NCI-H2029 treated with DMSO at 0.1 percent for 48 hours (cell line): Measurements from ENCODE around the gene JAML.

Source experiments
- DNase-seq: peaks from one replicate; lab custom pipeline; 2025; lab: John Stamatoyannopoulos, UW

JAML gene

DNA sequence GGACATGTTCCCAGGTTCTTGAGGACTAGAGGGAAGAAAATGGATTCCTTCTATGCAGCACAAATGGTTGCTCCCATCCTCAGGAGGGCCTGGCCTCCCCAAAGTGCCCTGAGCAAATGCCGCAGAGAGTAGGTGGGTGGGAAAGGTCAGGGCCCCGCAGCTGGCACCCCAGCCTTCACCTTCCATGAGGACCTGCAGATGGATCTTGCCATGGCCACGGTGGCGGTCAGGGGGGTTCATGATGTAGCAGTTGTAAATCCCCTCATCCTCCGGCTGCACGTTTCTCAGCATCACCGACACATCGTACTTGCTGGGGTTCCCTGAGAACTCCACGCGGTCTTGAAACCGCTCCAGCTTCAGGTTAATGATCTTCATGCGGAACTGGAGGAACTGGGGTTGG is 56.9 kb downstream of the JAML start:
- no peak for DNase-seq

DNA sequence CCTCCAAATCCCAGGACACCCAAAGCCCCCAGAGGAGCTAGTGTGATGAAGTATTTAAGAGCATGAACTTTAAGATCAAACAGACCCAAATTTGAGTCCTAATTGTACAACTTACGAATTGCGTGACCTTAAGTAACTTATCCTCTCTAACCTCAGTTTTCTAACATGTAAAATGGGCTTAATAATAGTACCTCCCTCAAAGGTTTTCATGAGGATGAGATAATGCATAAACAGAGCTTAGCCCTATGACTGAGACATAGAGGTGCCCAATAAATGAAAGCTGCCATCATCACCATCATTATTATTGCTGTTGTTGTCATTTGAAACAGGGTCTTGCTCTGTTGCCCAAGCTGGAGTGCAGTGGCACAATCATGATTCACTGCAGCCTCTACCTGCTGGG is 57.6 kb downstream of the JAML start:
- DNase-seq: no peak

DNA sequence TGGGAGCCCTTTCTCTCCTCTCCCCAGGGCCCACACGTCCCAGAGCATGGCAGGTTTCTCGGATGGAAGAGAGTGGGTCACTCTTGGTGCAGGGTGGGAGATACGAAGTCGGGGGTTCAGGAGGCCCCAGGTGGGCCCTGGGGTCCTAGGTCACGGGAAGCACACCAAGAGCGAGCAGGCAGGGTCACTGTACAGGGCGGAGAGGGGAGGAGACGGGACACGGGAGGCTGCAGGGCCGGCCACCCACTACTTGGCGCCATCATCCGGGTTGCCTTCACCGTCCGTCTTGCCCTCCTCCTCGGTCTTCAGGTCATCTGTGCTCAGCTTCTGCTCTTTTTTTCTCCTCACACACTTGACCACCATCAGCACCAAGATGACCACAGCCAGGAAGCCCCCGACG is 58.2 kb downstream of the JAML start:
- DNase-seq: no peak

DNA sequence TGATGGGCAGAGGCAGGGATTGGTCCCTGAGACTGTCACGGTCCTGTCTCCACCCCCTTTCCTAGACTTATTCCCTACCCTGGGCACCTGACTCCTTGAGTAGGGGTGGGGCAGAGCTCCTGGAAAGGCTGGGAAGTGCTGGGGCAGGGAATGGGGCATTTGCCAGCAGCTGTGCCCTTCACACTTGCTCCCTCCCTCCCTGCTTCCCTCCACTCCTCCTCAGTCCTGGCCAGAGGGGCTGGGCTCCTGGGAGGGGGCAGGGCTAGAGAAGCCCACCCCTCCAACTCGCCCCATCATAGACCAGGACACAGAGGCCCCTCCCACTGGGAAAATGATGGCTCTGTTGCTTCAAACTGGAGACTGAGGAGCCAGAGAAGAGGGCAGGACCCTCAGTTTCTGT is 59.9 kb downstream of the JAML start:
- no peak for DNase-seq

DNA sequence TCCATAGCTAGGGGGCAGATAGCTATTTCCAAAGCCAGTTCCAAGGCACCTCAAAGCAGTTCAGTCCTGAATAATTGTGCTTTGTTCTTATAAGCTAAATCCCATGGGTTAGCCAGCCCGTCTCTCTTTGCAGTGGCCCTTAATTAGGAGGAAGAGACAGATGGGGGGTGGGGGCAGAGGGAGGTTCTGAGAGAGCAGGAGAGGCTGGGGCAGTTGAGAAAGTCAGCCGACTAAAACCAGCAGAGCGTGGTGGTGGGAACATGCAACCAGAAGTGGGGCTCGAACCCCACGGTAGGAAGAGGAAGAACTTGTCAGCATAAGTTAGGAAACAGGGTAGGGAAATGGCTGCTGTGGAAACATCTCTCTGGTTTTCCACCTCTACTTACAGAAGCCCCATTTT is 61.3 kb downstream of the JAML start:
- DNase-seq: no peak

DNA sequence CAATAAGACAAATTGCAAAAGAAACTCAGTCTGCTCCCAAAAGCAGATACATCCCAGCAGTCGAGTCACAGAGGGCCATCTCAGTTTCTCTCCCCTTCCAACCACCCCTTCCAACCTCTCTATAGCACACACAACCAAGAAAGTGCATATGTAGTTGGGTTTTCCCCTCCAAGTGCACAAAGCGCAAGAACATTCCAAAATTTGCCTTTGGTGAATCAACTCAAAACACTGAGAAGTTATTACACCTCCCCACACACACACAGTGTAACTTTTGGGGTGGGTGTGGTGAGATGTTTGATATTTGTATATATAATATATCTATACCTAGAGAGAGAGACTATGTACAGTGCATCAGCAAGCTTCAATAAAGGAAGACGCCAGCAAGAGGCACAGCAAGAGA is 62.0 kb downstream of the JAML start:
- no peak for DNase-seq

DNA sequence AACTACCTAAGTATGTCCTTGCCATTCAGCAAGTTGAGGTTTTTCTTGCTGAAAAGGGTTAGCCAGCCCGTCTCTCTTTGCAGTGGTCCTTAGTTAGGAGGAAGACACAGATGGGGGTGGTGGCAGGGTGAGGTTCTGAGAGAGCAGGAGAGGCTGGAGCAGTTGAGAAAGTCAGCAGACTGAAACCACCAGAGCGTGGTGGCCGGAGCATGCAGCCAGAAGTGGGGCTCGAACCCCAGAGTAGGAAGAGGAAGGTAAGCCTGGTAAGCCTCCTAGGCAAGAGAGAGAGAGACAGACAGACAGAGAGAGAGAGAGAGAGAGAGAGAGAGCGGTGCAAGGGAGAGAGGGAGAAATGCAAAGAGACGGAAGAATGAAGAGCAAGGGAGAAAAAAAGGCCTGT is 63.0 kb downstream of the JAML start:
- DNase-seq: no peak

DNA sequence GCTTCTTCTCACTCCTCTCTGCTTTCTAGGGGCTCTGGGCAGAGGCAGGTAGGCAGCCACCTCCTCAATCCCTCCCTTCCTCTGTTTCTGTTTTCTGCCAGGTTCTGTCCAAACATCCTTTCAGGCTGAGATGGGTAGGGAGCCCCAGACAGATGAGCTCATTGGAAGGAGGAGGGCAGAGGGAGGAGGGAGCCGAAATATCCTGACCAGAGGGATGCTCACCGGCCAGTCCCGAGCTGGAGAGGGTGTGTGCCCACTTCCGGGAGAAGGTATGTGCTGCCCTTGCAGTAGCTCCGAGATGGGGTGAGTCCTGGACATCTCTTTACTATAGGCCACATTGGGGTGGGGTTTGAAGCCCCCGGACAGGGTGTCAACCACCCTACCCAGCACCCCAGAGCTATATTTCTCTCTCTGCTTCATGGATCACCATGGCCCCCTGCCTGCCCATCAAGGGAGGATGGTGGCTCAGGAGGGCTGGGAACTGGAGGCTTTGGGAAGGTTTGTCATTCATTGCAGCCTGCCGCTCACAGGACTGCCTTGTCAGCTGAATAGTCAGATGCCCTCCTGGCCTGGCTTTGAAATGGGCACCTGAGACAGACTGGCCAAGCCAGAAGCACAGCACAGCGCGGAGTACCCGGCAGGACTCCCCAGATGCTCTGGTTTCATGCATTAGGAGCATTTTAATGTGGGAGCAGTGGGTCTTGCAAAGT is 67.5 kb downstream of the JAML start:
- DNase-seq: no peak

DNA sequence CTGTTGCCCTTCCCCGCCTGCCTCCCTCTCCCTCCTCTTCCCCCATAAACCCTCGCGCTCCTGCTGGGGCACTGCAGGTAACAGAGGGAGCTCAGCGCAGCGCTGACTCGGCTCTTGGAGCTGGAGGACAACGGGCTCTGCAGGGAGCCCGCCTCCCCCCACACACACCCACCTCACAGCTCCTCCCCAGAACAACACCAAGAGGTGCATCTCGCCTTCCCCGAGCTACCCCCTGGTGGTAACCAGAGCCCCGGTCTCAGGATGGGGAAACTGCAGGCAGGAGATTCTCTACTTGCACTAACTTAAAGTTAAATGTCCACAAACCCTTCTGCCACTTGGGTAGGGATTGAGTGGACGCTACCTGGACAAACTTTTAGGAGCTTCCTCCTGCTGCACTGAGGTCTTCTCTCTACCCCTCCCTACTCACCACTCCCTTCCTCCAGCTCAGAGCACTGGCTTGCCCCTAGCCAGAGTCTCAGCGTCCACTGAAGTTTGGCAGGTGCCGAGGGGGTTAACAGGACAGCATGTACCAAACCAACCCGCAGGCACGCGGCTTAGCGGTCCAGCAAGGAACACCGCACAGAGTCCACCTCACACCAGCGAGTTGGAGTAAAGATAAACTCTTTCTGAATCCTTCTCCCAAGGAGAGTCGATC is 68.2 kb downstream of the JAML start:
- DNase-seq: no peak

DNA sequence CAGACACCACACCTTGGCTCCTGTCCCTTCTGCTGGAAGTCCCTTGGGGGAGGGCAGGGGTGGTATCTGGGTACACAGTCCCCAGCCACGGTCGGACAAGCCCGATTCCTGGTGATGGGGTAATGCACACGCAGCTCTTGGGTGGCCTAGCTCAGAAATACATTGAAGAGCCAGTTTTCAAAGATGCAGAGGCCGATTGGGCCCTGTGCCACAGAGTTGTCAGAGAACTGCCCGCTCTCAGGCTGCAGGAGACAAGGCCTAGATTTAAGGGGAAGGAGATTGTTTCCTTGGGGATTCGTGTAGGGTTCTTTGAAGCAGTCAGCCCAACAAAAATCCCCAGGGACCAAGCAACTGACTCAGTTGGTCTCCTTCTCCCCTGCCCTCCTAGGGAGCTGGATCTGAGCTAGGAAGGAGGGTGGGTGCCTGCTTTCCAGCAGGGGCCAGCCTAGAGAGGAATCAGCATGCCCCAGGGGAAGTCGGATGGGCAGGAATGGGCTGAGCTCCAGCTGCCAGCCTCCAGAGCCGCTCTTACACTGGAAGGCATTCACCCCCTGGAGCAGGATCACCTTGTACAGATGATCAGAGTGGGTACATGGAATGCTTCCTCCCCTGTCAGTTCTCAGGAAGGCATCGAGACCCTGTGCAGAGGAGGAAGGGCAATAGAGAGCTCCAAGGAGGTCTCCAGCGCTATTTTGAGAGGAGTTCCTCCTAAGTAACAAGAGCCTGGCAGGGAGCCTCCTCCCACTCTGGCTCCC is 68.9 kb downstream of the JAML start:
- no peak for DNase-seq

DNA sequence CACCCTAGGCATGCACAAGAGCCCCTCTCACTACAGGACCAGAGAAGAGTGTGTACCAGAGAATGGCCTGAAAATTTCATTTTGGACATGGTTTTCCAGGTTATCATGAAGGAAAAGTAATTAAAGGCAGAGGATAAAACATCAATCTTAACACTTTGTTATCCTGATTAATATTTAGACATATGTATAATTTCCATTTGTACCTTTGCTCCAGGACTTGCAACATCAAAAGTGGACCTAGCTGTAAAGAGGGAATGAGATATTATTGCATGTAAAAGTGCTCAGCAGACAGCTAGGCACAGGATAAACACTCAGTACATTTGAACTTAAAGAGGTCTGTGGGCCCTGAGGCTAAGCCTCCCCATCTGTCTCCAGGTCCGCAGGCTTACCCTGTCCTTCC is 70.2 kb downstream of the JAML start:
- DNase-seq: no peak

DNA sequence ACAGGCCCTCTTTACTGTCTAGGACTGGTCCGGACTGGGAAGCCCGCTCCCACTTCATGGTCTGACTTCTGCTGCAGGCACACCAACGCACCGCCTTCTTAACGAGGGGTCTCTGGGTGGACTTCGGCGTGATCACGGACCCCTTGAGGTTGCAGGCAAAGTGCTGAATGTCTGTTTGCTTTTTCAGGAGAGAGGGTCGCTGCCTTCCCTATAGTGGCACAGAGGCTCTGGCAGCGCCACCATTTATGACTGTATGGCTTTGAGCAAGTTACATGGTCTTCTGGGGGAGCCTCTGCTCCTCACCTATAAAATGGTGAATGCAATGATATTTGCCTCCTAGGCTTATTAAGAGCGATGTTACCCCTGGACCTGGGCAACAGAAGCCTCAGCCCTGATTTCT is 70.8 kb downstream of the JAML start:
- DNase-seq: no peak

DNA sequence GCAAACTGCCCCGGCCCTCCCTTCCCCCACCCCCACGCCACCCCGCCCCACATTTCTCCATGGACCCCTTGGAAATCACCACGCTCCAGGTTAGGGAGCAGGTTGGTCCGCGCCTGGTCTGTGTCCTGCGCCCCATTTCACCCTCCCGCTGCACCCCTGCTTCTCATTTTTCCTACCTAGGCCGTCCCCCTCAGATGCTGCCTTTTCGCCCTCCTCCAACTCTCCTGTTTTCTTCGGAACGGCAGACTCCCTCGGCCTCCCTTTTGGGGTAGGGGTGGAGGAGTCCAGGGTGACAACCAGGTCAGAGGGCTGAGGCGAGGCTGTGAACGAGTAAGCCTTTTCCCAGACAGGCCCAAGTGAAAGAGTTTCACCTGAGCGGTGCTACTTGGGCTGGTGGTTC is 71.3 kb downstream of the JAML start:
- no peak for DNase-seq

DNA sequence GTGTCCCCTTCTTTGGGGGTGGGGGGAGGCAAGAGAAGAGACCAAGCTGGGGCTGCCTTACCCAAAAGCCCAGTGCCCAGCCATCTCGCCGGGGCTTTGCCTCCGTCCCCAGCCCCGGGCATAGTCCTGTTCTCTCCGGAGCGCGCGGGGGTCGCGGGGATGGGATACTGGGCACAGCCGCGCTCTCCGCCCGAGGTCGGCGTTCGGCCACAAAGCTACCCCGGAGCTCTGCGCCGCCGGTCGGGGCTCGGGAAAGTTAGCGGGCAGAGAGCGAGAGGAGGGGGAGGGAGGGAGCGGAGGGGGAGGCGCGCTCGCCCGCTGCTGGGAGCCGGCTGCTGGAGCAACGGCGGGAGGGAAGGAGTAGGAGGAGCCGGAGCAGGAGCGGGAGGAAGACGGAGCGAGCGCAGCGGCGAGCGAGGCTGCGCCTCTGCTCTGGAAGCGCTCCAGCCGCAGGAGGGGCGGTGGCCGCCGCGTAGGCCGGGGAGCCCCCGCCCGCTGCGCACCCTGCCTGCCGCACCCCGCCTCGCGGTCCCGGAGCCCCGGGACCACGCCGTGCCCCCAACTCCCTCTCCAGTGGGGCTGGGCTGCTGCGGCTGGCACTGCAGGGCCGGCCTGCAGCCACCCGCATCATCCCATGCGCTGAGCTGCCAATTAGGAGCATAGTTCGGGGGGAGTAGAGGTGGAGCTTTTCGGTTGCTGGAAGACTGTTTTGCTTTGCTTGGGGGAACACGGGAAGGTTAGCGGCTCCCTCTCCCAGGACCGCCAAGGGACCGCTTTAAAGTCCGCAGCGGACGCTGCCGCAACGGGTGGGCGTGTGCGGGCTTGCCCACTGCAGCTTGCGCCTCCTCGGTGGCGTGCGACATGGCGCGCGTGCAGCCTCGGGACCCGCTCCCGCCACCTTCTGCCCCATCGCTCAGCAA is 72.0 kb downstream of the JAML start, which contains the start of gene SCN4B:
SCN4B (minus strand) TSS at position 272 of the 920 bp plus-strand sequence; CDS start at position 122, 150 bp downstream.
- DNase-seq: peak; percentile 26

DNA sequence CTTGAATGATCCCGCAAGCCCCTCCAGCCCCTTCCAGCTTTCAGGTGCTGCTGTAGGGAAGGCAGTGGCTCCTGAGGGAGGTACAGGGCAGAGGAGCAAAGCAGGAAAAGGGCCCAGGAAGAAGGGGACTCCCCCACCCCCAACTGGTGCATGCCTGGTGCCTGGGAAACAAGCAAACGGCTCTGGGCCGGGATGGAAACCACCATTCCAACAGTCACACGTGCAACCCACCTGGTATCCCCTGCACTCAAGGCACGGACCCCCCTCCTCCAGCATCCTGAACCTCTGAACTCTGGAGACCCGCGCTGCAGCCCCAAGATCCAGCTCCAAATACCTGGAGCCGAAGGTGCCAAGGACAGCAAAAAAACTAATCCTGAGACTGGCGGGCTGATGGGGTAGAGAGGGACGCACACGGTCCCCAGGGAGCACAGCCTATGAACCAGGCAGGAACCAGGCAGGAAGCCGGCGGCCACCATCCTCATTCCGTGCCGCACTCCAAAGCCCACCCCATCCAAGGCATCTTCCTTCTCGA is 72.7 kb downstream of the JAML start:
- no peak for DNase-seq

DNA sequence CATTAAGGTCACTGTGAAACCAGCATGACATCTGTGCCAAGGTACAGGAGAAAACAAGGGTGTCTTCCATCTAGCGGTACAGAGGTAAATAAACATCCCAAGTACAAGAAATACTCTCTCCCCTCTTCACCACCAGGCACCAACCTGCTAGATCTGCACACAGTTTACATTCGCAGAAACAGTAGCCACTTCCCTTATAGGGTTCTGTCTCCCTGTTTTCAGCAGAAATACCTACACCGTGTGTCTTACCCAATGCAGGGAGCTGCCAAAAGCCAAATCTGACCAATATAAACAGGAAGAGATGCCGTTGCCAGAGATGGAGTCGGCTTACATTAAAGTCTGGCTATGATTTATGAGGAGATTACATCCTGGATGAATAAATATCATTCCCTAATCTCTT is 73.4 kb downstream of the JAML start:
- peak; percentile 53 for DNase-seq

DNA sequence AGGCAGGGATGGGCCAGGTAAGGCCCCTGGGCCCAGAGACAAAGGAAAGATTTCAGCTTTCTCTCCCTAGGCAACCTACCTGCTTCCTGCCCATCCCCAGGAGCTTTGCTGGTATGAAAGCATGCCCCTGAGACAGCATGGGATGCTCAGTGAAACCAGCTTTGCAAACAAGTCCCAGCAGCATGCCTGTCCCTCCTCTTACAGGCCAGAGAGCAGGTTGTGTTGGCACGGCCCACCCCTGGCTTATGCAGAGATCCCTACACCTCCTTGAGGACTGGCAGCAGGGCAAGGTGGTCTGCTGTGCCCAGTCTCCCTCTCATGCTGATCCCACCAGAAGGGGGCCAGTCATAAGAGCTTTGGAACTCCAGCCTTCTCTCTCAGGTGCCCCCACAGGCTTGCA is 75.3 kb downstream of the JAML start:
- no peak for DNase-seq

DNA sequence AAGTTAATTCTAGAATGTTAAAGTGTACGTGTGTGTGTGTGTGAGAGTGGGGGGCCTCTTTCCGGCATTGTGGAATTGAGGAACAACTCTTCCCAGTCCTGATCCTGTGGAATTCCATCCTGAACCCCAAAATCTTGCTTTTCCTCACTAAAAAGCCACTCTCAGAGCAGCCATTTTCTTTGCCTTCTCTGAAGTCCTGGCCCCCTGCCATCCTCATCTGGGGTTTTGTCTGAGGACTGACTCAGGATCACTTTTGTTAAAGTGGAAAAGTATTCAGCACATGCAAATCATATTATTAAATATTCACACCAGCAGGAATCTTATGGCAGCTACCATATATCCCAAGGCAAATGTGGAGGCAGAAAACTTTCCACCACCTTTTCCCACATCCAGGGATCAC is 76.0 kb downstream of the JAML start:
- DNase-seq: no peak

DNA sequence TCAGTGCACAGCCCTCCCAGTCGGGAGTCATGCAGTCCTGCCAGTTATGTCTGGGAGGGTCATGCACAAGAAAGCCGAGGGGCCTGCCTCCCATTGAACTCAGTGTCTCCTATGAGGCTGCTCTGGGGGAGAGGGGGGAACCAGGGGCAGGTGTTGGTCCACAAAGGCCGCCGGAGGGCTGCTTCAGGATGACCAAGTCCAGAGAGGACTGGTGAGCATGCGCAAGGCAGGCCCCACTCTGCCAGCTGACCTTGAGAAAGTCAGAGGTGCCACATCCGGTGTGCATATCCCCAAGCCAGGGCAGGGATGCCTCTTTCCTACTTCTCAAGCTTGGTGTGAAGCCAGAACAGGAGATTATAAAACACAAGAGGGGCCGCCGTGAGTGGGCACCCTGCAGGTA is 76.6 kb downstream of the JAML start:
- DNase-seq: no peak

DNA sequence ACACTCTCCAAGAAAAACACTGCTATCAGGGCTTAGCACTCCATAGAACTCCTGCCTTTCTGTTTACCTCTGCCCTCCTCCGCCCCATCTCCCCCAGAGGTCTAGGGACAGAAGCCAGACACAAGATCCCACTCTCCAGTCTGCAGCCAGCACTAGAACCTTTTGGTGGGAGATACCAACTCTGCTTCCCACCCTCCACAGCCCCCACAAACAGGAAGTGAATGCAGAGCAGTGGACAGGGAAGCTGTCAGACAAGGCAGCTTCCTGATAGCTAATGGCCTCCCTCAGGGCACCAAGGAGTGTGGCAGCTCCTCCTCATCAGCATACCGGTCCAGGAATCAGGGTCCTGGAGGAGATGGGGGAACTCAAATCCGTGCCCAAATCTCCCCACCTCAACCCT is 77.3 kb downstream of the JAML start:
- no peak for DNase-seq

DNA sequence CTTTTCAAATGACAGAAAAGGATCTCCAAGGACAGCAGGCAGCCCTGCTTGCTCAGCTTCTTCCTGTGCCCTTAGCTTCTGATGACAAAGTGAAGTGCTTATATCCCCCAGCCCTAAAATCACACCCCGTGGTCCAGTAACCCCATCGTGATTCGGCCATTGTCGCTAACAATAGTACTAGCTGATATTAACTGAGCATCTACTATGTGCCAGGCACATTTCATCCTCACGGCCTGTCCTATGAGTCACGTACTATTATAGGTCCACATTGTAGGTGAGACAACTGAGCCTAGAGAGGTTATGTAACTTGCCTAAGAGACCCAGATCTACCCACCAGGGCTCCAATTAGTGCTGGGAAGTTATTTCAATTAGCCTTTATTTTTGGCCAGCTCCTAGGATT is 78.3 kb downstream of the JAML start:
- DNase-seq: no peak
